Measurements from ENCODE around the gene EPN3. TPM values are rescaled to one million over a fixed set of nuclear protein-coding genes. Genes with fewer than 3 reads are reported as not detected.

The EPN3 gene
- total RNA-seq, 1 experiment from 2014 or later: 17.8 TPM

DNA sequence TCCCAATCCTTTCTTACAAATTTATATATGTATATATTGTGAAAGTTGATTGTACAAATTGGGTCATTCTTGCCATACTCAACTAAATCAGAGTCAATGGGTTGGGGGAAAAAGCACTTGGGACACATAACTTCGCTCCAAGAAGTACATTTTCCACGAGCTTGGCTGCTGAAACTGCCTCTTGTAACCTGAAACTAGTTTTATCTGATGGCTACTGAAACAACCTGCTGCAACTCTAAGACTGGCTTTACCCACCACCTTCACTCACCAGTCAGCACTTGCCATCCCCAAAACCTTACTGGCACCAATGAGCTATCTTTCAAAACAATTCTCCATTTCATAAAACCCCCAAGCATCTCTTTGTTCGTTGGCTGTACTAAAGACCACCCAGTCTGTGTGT is 38.8 kb upstream of the EPN3 start:
- intact Hi-C loops (cut with micrococcal nuclease): no loop called here
- ATAC-seq (no peak), DNase-seq (ENCODE audit: low read depth, low spot score) (no peak)
- H3K9me3 ChIP-seq (ENCODE audit: control insufficient read depth in 1 of 2, insufficient read depth in 1 of 2, low read depth in 1 of 2, low read length in 2 of 2): no peaks in the 10 kb centered on the region
- H3K79me2 ChIP-seq (ENCODE audit: insufficient read depth, low read length): no peaks in the 10 kb centered on the region
- no TSS peak for BruUV-seq (replicated peaks)
- peaks cover 16 to 27% of the 10 kb centered on the region in 2 experiments for H3K4me1 ChIP-seq (ENCODE audit: control insufficient read depth in 1 of 2, insufficient read depth in 2 of 2, low read length in 2 of 2)
- H3K27me3 ChIP-seq (ENCODE audit: insufficient read depth, low read length): no peaks in the 10 kb centered on the region
- no peak overlapping the region for H2AFZ ChIP-seq (ENCODE audit: low read depth, low read length, poor library complexity, severe bottlenecking)
- H3K4me3 ChIP-seq (replicated peaks in 1 of 2; ENCODE audit: low read depth in 1 of 2, low read length in 2 of 2): no peak overlapping the region
- no peak overlapping the region for H3K4me2 ChIP-seq (ENCODE audit: low read length)
- RAD21 ChIA-PET (ENCODE audit: low non-redundant PET in 1 of 2, low total read pairs in 2 of 2, uncharacterized antibody in 2 of 2, unreplicated experiment in 2 of 2): no interaction called here
- no peak overlapping the region for H3K27ac ChIP-seq (ENCODE audit: low read depth, low read length)
- CTCF ChIA-PET: interaction anchor here (1.4 to 2.5 kb wide), 2 partner anchors 7 to 14 kb away, joined by 6 to 7 read pairs; no protein-coding TSS in a partner anchor
- no peaks in the 10 kb centered on the region for H3K36me3 ChIP-seq (ENCODE audit: control insufficient read depth in 1 of 2, insufficient read depth in 2 of 2, low read length in 2 of 2)
- POLR2A ChIA-PET: no interaction called here
- TF ChIP-seq FOSL1 (IDR thresholded peaks at IDR 0.05; ENCODE audit: low read depth) (no peak), ZNF274 (IDR thresholded peaks at IDR 0.05; ENCODE audit: low read depth, low read length) (no peak), YY1 (IDR thresholded peaks at IDR 0.05; ENCODE audit: extremely low read depth, insufficient replicate concordance, low read depth, low read length) (no peak), EZH2 (IDR thresholded peaks at IDR 0.05) (no peak), SP1 (IDR thresholded peaks at IDR 0.05; ENCODE audit: low read depth) (no peak), RAD21 (IDR thresholded peaks at IDR 0.05; ENCODE audit: low read depth) (no peak), EZH2phosphoT487 (IDR thresholded peaks at IDR 0.05; ENCODE audit: borderline replicate concordance) (no peak), TCF7L2 (IDR thresholded peaks at IDR 0.05; ENCODE audit: borderline replicate concordance, extremely low read depth, insufficient read depth, insufficient read length) (no peak), SRF (IDR thresholded peaks at IDR 0.05; ENCODE audit: low read depth) (no peak), POLR2AphosphoS5 (IDR thresholded peaks at IDR 0.05; ENCODE audit: low read depth, low read length) (no peak), SIN3A (IDR thresholded peaks at IDR 0.05; ENCODE audit: low read depth) (no peak)
- TF ChIP-seq, protein P1, sequence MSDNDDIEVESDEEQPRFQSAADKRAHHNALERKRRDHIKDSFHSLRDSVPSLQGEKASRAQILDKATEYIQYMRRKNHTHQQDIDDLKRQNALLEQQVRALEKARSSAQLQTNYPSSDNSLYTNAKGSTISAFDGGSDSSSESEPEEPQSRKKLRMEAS (IDR thresholded peaks at IDR 0.05): no peak
- TF ChIP-seq, protein P2, sequence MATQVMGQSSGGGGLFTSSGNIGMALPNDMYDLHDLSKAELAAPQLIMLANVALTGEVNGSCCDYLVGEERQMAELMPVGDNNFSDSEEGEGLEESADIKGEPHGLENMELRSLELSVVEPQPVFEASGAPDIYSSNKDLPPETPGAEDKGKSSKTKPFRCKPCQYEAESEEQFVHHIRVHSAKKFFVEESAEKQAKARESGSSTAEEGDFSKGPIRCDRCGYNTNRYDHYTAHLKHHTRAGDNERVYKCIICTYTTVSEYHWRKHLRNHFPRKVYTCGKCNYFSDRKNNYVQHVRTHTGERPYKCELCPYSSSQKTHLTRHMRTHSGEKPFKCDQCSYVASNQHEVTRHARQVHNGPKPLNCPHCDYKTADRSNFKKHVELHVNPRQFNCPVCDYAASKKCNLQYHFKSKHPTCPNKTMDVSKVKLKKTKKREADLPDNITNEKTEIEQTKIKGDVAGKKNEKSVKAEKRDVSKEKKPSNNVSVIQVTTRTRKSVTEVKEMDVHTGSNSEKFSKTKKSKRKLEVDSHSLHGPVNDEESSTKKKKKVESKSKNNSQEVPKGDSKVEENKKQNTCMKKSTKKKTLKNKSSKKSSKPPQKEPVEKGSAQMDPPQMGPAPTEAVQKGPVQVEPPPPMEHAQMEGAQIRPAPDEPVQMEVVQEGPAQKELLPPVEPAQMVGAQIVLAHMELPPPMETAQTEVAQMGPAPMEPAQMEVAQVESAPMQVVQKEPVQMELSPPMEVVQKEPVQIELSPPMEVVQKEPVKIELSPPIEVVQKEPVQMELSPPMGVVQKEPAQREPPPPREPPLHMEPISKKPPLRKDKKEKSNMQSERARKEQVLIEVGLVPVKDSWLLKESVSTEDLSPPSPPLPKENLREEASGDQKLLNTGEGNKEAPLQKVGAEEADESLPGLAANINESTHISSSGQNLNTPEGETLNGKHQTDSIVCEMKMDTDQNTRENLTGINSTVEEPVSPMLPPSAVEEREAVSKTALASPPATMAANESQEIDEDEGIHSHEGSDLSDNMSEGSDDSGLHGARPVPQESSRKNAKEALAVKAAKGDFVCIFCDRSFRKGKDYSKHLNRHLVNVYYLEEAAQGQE (IDR thresholded peaks at IDR 0.05; ENCODE audit: low read depth): no peak
- H4K20me1 ChIP-seq (ENCODE audit: insufficient read depth): no peaks in the 10 kb centered on the region
- no peaks in the 10 kb centered on the region for H3K9me2 ChIP-seq (ENCODE audit: insufficient read depth)
- no peak overlapping the region for H3K9ac ChIP-seq (ENCODE audit: low read length)
